Epithelial cell of esophagus (primary cell): ENCODE measurements around the gene RGS7.

Experiments used
- DNase-seq: peaks from one replicate; pipeline ENCODE4 v3.0.0; 2010; ENCODE audit warnings: low read depth
- H3K4me3 ChIP-seq: 2 replicates; pipeline ENCODE4 v1.5.1; 2011; ENCODE audit warnings: mild to moderate bottlenecking, low read length, control low read depth
- TF ChIP-seq, protein P1 (sequence below): IDR thresholded peaks from 2 replicates; pipeline ENCODE4 v1.5.1; 2011; ENCODE audit warnings: low read depth, mild to moderate bottlenecking, low read length, control low read depth, inconsistent platforms; ENCODE audit not compliant: insufficient read depth; ENCODE audit errors: missing control alignments

Gene RGS7

DNA sequence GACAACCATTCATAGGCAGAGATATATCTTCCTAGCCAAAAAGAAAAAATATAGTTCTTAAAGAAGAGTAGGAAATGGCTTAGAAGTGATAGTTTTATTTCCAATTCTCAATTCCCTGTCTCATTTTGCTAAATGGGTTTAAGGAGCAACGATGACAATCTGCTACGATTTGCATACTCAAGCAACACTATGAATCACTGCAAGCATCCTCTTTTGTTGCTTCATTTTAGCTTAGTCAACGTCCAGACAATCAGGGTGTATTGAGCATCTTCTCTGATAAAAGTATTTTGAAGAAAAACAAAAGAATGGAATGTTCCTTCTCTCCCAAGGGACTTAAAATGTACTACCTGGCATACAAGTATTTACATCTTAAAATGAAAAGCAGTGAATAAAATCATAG lies 80.6 kb downstream of the RGS7 start:
- no peak overlapping the region for H3K4me3 ChIP-seq
- no peak for DNase-seq
- TF ChIP-seq, protein P1, sequence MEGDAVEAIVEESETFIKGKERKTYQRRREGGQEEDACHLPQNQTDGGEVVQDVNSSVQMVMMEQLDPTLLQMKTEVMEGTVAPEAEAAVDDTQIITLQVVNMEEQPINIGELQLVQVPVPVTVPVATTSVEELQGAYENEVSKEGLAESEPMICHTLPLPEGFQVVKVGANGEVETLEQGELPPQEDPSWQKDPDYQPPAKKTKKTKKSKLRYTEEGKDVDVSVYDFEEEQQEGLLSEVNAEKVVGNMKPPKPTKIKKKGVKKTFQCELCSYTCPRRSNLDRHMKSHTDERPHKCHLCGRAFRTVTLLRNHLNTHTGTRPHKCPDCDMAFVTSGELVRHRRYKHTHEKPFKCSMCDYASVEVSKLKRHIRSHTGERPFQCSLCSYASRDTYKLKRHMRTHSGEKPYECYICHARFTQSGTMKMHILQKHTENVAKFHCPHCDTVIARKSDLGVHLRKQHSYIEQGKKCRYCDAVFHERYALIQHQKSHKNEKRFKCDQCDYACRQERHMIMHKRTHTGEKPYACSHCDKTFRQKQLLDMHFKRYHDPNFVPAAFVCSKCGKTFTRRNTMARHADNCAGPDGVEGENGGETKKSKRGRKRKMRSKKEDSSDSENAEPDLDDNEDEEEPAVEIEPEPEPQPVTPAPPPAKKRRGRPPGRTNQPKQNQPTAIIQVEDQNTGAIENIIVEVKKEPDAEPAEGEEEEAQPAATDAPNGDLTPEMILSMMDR = no peak

DNA sequence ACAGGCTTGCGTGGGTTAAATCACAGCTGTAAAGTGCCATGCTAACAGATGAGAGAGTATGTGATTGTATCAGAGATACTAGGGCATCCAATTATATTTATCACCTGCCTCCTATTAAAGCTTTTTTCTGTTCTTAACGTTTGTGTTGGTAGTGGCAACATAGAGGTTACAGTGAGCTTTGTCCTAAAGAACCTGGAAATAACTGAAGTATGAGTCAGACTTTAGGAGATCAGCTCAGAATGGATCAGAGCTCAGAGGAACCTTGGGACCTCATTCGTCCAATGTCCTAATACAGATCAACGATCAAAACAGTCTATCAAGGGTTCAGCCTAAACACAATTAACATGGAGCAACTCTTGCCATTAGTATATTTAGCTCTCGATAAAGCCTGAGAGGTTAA lies 81.0 kb downstream of the RGS7 start:
- DNase-seq = no peak
- H3K4me3 ChIP-seq = no peak overlapping the region
- TF ChIP-seq, protein P1 = no peak

DNA sequence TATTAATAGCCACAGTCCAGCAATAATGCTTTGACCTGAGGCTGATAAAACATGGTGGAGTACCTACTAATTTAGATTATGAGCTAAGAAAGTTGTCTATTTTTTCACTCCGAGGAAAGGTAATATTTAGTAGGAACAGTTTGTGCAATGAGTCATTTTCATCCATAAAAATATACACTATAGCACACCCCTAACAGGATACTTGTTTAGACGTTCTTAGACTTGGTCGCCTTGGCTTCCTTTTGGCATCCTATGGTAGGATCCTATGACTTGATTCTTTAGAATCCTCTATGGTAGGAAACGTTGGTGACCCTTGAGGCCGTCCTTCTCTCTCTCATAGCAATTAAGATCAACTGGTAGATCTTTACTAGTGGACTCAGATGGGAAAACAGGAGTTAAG lies 81.8 kb downstream of the RGS7 start:
- TF ChIP-seq, protein P1 = no peak
- DNase-seq = no peak
- H3K4me3 ChIP-seq = no peak overlapping the region

DNA sequence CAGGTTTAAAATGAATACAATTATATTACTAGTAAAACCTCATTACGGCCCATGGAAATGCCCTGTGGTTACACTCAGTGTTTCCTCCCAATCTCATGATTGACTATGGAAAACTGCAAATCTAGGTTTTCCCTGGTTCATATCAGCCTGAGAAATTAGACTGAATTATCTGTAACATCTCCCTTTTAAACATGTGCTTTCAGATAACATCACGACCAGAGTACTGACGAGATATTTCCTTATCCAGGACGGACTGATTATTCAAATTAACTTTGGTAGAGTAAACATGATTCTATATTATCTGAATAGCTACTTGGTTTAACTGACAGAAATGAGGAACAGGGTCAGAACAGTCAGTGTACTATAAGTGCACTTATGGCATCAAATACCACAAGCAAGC lies 82.3 kb downstream of the RGS7 start:
- TF ChIP-seq, protein P1 = no peak
- DNase-seq = no peak
- H3K4me3 ChIP-seq = no peak overlapping the region

DNA sequence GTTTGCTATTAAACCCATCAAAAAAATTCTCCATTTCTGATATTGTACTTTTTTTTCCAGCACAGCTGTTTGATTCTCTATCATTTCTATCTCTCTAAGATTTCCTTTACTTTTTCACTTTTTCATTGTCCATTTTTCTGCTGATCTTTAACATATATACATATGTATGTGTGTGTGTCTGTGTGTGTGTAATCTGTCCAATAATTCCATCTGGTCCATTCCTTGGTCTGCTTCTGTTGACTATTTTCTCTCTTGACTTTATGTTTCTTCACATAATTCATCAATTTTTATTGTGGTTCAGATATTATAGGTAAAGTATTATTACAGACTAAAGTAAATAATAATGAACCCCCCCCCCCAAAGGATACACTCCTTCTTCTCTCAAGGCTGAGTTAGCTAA lies 84.2 kb downstream of the RGS7 start:
- no peak for DNase-seq
- TF ChIP-seq, protein P1 = no peak
- H3K4me3 ChIP-seq = no peak overlapping the region

DNA sequence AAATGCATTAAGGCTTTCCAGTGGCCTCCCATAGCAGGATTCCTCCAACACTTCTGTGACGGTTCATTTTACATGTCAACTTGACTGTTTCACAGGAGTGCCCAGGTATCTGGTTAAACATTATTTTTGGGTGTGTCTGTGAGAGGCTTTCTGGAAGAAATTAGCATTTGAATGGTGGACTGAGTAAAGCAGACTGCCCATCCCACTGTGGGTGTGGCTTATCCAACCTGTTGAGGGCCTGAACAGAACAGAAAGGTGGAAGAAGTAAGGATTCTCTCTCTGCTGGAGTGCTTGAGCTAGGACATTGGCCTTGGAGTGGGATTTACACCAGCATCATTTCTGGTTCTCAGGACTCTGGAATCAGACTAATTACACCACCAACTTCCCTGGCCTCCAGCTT lies 85.6 kb downstream of the RGS7 start:
- DNase-seq = no peak
- TF ChIP-seq, protein P1 = no peak
- H3K4me3 ChIP-seq = no peak overlapping the region

DNA sequence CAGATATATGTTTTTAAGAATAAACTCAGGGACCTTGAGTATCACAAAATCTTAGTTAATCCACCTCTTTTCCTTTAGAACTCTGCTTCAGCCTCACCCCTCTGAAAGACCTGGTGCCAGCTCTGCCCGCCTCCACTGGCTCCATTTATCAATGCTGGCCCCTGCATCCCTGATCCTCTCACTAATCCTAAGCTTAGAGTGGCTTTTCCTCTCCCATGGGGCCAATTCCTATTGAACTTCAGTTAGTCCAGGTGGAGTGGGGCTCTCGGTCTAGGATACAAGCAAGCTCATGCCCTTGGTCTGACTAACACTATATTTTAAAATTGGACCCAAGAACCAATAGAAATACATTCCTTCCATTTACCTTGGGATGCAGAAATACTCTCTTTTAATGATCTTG lies 87.0 kb downstream of the RGS7 start:
- TF ChIP-seq, protein P1 = no peak
- no peak for DNase-seq
- H3K4me3 ChIP-seq = no peak overlapping the region
